Liver (tissue), 9 donors: ENCODE data around the gene CCBE1. TPM values are rescaled to one million over a fixed set of nuclear protein-coding genes. Genes with fewer than 3 reads are reported as not detected.

Source experiments
- DNase-seq: peaks from one replicate; pipeline ENCODE4 v3.0.0-alpha.2; 2017; ENCODE audit warnings: low spot score
- H3K27ac ChIP-seq, 2 donors: one replicate each; pipeline ENCODE4 v1.7.0; 2013; ENCODE audit warnings: inconsistent platforms in 2 of 2, low read length in 2 of 2, control low read depth in 1 of 2, low read depth in 1 of 2, mild to moderate bottlenecking in 1 of 2
- H3K27me3 ChIP-seq, 4 donors: one replicate each; pipeline versions ENCODE4 v1.6.1 to v1.7.0; 2013; ENCODE audit warnings: low read length in 3 of 4, inconsistent platforms in 1 of 4, mild to moderate bottlenecking in 1 of 4, moderate library complexity in 1 of 4; ENCODE audit not compliant: control insufficient read depth in 4 of 4, insufficient read depth in 4 of 4
- H3K36me3 ChIP-seq, 4 donors: one replicate each; pipeline versions ENCODE4 v1.6.1 to v1.7.0; 2013; ENCODE audit warnings: low read length in 3 of 4, mild to moderate bottlenecking in 3 of 4, low read depth in 1 of 4, moderate library complexity in 1 of 4; ENCODE audit not compliant: control insufficient read depth in 4 of 4, insufficient read depth in 3 of 4
- H3K4me1 ChIP-seq, 4 donors: one replicate each; pipeline versions ENCODE4 v1.6.1 to v1.7.0; 2013; ENCODE audit warnings: low read length in 3 of 4, mild to moderate bottlenecking in 3 of 4, moderate library complexity in 1 of 4; ENCODE audit not compliant: control insufficient read depth in 4 of 4, insufficient read depth in 4 of 4
- H3K4me3 ChIP-seq, 3 donors: one replicate each; pipeline versions ENCODE4 v1.6.1 to v1.7.0; 2013; ENCODE audit warnings: low read length in 3 of 3, control low read depth in 1 of 3, low read depth in 1 of 3, mild to moderate bottlenecking in 1 of 3
- H3K9ac ChIP-seq, 2 donors: one replicate each; pipeline ENCODE4 v1.7.0; 2013; ENCODE audit warnings: low read length in 2 of 2, mild to moderate bottlenecking in 2 of 2, moderate library complexity in 2 of 2, control low read depth in 1 of 2, low read depth in 1 of 2
- H3K9me3 ChIP-seq, 4 donors: one replicate each; pipeline versions ENCODE4 v1.6.1 to v1.7.0; 2013; ENCODE audit warnings: low read length in 3 of 4; ENCODE audit not compliant: control insufficient read depth in 4 of 4
- EGR1 ChIP-seq, 2 donors: IDR thresholded peaks; 2 replicates each; pipeline ENCODE4 v1.6.1; 2016 to 2018; ENCODE audit warnings: antibody characterized with exemption in 2 of 2, low read depth in 2 of 2
- FOXA1 ChIP-seq: IDR thresholded peaks from 2 replicates; pipeline ENCODE4 v1.6.1; 2016; ENCODE audit warnings: antibody characterized with exemption
- FOXA2 ChIP-seq: IDR thresholded peaks from 2 replicates; pipeline ENCODE4 v1.6.1; 2016; ENCODE audit warnings: antibody characterized with exemption
- GABPA ChIP-seq, 2 donors: IDR thresholded peaks in 1 of 2; conservative IDR thresholded peaks in 1 of 2; 2 replicates each; pipeline ENCODE4 v1.6.1; 2016; ENCODE audit warnings: antibody characterized with exemption in 2 of 2, mild to moderate bottlenecking in 1 of 2, moderate library complexity in 1 of 2
- HNF4A ChIP-seq, 2 donors: conservative IDR thresholded peaks; 2 replicates each; pipeline ENCODE4 v1.6.1; 2016; ENCODE audit warnings: antibody characterized with exemption in 2 of 2, mild to moderate bottlenecking in 2 of 2
- HNF4G ChIP-seq: IDR thresholded peaks from 2 replicates; pipeline ENCODE4 v1.6.1; 2016; ENCODE audit warnings: antibody characterized with exemption
- JUND ChIP-seq, 2 donors: IDR thresholded peaks; 2 replicates each; pipeline ENCODE4 v1.6.1; 2016; ENCODE audit warnings: antibody characterized with exemption in 2 of 2
- NR2F2 ChIP-seq: IDR thresholded peaks from 2 replicates; pipeline ENCODE4 v1.6.1; 2016; ENCODE audit warnings: antibody characterized with exemption
- RAD21 ChIP-seq, 2 donors: IDR thresholded peaks; 2 replicates each; pipeline ENCODE4 v1.6.1; 2016; ENCODE audit warnings: antibody characterized with exemption in 2 of 2, mild to moderate bottlenecking in 2 of 2
- RXRA ChIP-seq, 2 donors: IDR thresholded peaks; 2 replicates each; pipeline ENCODE4 v1.6.1; 2017 to 2018; ENCODE audit warnings: antibody characterized with exemption in 2 of 2, mild to moderate bottlenecking in 1 of 2
- SP1 ChIP-seq: IDR thresholded peaks from 2 replicates; pipeline ENCODE4 v1.6.1; 2018; ENCODE audit warnings: antibody characterized with exemption, mild to moderate bottlenecking
- TAF1 ChIP-seq: conservative IDR thresholded peaks from 2 replicates; pipeline ENCODE4 v1.6.1; 2016; ENCODE audit warnings: antibody characterized with exemption, mild to moderate bottlenecking
- WGBS: extraction: QIAGEN DNeasy Blood & Tissue Kit; methylation state at CpG from one replicate; pipeline ENCODE4 v1.1.7; 2013; 5-methylcytosine and 5-hydroxymethylcytosine counted together
- polyA plus RNA-seq, 2 donors: library from polyadenylated mRNA; stranded (reverse) in 1 of 2; unstranded in 1 of 2; fragments of 200-250 nt in 1 of 2; fragments of >200 nt in 1 of 2; fragmentation: Nextera tagmentation in 1 of 2; extraction: Ambion mirVana in 1 of 2; gene quantifications; one replicate each; pipeline versions ENCODE4 v1.2.1 to v1.2.3, GENCODE V29; 2013 to 2015
- total RNA-seq, 2 donors: library from RNA; depleted of rRNA; stranded (reverse); fragments of >200 nt; gene quantifications; one replicate each; pipeline ENCODE4 v1.2.3, GENCODE V29; 2014
- TF ChIP-seq, protein P1 (sequence below): IDR thresholded peaks from 2 replicates; pipeline ENCODE4 v1.6.1; 2016; ENCODE audit warnings: antibody characterized with exemption
- TF ChIP-seq, protein P2 (sequence below): fragments of 150-350 bp; IDR thresholded peaks from 2 replicates; pipeline ENCODE4 v1.5.1; 2017; ENCODE audit warnings: improper control_type of control experiment, low read depth, low read length; ENCODE audit not compliant: missing input control
- TF ChIP-seq, protein P3 (sequence below): IDR thresholded peaks from 2 replicates; pipeline ENCODE4 v1.6.1; 2016; ENCODE audit warnings: antibody characterized with exemption
- TF ChIP-seq, protein P4 (sequence below): IDR thresholded peaks from 2 replicates; pipeline ENCODE4 v1.6.1; 2016; ENCODE audit warnings: antibody characterized with exemption
- TF ChIP-seq, protein P5 (sequence below): IDR thresholded peaks from 2 replicates; pipeline ENCODE4 v1.6.1; 2016; ENCODE audit warnings: antibody characterized with exemption, mild to moderate bottlenecking
- donor health status: healthy.
- donor health status: healthy.
- donor health status: healthy.
- donor health status: healthy.
- donor health status: healthy.

Gene CCBE1
- total and polyA plus RNA-seq, 4 donors = 1.8 to 2.6 (median 2.2) TPM

DNA sequence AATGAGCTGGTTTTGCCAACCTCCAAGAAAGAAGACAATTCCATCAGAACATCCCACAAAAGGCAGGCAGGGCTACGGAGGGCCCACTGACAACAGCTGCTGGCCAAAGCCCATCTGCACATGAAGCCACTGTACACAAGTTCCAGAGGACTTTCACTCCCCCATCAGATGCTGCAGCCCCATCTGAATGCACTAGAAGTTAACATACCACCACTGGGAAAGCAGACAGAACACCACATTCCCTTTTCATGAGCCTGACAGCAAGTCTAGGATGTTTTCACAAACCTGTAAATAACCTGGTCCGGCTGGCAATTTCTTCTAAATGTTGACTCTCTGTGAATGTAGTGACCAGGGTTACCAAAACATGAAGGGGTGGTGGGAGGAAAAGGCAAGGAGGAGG, 41.5 kb downstream of the CCBE1 start:
- no peak for DNase-seq
- Histone ChIP-seq H3K36me3 (no peaks in the 10 kb centered on the region), H3K27me3 (peaks cover 0 to 2% (median 0%) of the 10 kb centered on the region in 4 donors), H3K4me3 (no peak overlapping the region), H3K27ac (no peak overlapping the region), H3K4me1 (no peaks in the 10 kb centered on the region), H3K9me3 (no peaks in the 10 kb centered on the region), H3K9ac (no peak overlapping the region)
- whole genome bisulfite sequencing = 65% methylated on average over 2 of the region's 2 CpGs
- no peak for TF ChIP-seq JUND (IDR thresholded peaks at IDR 0.05)
- no peak for TF ChIP-seq HNF4A (conservative IDR thresholded peaks at IDR 0.05)
- no peak for TF ChIP-seq SP1
- TF ChIP-seq FOXA2 = no peak
- TF ChIP-seq RXRA (IDR thresholded peaks at IDR 0.05) = no peak
- TF ChIP-seq TAF1 = no peak
- no peak for TF ChIP-seq GABPA (IDR thresholded peaks at IDR 0.05 in 1 of 2, conservative IDR thresholded peaks at IDR 0.05 in 1 of 2)
- TF ChIP-seq, protein P1, sequence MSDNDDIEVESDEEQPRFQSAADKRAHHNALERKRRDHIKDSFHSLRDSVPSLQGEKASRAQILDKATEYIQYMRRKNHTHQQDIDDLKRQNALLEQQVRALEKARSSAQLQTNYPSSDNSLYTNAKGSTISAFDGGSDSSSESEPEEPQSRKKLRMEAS = no peak
- no peak for TF ChIP-seq EGR1 (IDR thresholded peaks at IDR 0.05; ENCODE audit: low read depth in 2 of 2)
- TF ChIP-seq, protein P2, sequence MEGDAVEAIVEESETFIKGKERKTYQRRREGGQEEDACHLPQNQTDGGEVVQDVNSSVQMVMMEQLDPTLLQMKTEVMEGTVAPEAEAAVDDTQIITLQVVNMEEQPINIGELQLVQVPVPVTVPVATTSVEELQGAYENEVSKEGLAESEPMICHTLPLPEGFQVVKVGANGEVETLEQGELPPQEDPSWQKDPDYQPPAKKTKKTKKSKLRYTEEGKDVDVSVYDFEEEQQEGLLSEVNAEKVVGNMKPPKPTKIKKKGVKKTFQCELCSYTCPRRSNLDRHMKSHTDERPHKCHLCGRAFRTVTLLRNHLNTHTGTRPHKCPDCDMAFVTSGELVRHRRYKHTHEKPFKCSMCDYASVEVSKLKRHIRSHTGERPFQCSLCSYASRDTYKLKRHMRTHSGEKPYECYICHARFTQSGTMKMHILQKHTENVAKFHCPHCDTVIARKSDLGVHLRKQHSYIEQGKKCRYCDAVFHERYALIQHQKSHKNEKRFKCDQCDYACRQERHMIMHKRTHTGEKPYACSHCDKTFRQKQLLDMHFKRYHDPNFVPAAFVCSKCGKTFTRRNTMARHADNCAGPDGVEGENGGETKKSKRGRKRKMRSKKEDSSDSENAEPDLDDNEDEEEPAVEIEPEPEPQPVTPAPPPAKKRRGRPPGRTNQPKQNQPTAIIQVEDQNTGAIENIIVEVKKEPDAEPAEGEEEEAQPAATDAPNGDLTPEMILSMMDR = no peak
- TF ChIP-seq FOXA1 = no peak
- TF ChIP-seq, protein P3, sequence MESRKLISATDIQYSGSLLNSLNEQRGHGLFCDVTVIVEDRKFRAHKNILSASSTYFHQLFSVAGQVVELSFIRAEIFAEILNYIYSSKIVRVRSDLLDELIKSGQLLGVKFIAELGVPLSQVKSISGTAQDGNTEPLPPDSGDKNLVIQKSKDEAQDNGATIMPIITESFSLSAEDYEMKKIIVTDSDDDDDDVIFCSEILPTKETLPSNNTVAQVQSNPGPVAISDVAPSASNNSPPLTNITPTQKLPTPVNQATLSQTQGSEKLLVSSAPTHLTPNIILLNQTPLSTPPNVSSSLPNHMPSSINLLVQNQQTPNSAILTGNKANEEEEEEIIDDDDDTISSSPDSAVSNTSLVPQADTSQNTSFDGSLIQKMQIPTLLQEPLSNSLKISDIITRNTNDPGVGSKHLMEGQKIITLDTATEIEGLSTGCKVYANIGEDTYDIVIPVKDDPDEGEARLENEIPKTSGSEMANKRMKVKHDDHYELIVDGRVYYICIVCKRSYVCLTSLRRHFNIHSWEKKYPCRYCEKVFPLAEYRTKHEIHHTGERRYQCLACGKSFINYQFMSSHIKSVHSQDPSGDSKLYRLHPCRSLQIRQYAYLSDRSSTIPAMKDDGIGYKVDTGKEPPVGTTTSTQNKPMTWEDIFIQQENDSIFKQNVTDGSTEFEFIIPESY = no peak
- TF ChIP-seq HNF4G = no peak
- no peak for TF ChIP-seq NR2F2
- no peak for TF ChIP-seq RAD21 (IDR thresholded peaks at IDR 0.05)

DNA sequence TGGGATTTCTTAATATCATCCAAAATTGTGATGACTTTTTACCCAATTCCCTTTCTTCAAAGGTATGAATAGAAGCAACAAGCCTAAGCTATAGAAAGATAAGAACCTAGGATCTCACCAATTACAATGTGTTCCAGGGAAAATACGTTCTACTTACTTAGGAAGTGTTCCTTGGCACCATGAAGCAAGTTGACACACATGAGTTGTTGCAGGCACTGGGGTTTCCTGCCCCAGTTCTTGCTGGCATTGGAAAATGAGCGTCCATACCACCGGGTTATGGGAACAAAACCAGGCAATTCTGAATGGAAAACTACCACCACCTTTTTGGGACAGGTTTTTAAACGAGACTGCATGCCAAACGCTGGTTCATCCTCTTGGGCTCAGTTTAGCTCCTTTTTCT, 46.2 kb downstream of the CCBE1 start:
- DNase-seq = no peak
- H3K4me3 ChIP-seq = no peak overlapping the region
- H3K36me3 ChIP-seq = no peaks in the 10 kb centered on the region
- H3K9ac ChIP-seq = no peak overlapping the region
- no peaks in the 10 kb centered on the region for H3K9me3 ChIP-seq
- no peaks in the 10 kb centered on the region for H3K27me3 ChIP-seq
- TF ChIP-seq SP1 (no peak), RXRA (IDR thresholded peaks at IDR 0.05) (no peak), FOXA1 (no peak)
- 70% methylated on average over 5 of the region's 5 CpGs for WGBS
- no peak overlapping the region for H3K27ac ChIP-seq
- no peaks in the 10 kb centered on the region for H3K4me1 ChIP-seq

DNA sequence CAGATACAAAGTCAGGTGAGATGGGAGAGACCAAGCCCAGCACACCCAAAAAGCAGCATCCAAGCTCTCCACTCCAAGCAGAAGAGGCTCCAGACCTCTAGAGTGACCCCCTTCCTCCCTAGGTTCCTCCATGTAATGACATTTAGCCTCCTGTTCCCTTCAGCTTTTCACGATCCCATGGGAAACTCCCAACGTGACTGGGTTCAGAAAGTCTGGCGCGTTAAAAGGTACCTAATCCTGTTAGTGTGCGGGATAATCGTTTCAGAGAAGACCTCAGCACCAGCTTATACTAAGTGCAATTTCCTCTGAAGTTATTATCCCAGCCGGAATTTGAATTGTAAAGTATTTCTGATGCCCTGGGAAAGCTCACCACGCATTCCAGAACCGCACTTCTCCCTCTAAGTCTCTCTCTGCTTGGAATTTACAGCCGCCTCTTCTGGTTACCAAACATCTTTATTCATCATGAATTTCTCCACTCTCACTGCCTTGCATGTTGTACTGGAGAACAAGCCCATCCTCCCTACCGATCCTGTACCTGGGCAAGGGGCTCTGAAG, 46.9 kb downstream of the CCBE1 start:
- TF ChIP-seq RXRA (IDR thresholded peaks at IDR 0.05) = no peak
- TF ChIP-seq FOXA2 = no peak
- no peak for TF ChIP-seq RAD21 (IDR thresholded peaks at IDR 0.05)
- TF ChIP-seq, protein P3 = no peak
- TF ChIP-seq EGR1 (IDR thresholded peaks at IDR 0.05; ENCODE audit: low read depth in 2 of 2) = no peak
- TF ChIP-seq, protein P1 = no peak
- no peak for TF ChIP-seq FOXA1
- TF ChIP-seq, protein P4, sequence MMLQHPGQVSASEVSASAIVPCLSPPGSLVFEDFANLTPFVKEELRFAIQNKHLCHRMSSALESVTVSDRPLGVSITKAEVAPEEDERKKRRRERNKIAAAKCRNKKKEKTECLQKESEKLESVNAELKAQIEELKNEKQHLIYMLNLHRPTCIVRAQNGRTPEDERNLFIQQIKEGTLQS = no peak
- TF ChIP-seq, protein P5, sequence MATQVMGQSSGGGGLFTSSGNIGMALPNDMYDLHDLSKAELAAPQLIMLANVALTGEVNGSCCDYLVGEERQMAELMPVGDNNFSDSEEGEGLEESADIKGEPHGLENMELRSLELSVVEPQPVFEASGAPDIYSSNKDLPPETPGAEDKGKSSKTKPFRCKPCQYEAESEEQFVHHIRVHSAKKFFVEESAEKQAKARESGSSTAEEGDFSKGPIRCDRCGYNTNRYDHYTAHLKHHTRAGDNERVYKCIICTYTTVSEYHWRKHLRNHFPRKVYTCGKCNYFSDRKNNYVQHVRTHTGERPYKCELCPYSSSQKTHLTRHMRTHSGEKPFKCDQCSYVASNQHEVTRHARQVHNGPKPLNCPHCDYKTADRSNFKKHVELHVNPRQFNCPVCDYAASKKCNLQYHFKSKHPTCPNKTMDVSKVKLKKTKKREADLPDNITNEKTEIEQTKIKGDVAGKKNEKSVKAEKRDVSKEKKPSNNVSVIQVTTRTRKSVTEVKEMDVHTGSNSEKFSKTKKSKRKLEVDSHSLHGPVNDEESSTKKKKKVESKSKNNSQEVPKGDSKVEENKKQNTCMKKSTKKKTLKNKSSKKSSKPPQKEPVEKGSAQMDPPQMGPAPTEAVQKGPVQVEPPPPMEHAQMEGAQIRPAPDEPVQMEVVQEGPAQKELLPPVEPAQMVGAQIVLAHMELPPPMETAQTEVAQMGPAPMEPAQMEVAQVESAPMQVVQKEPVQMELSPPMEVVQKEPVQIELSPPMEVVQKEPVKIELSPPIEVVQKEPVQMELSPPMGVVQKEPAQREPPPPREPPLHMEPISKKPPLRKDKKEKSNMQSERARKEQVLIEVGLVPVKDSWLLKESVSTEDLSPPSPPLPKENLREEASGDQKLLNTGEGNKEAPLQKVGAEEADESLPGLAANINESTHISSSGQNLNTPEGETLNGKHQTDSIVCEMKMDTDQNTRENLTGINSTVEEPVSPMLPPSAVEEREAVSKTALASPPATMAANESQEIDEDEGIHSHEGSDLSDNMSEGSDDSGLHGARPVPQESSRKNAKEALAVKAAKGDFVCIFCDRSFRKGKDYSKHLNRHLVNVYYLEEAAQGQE = no peak
- TF ChIP-seq SP1 = no peak
- no peaks in the 10 kb centered on the region for H3K36me3 ChIP-seq

More for the DNA sequence above, 46.9 kb downstream of the CCBE1 start:
- H3K27ac ChIP-seq = no peak overlapping the region
- H3K4me3 ChIP-seq = no peak overlapping the region
- H3K4me1 ChIP-seq = no peaks in the 10 kb centered on the region
- peak; percentile 4 for DNase-seq
- WGBS = 76% methylated on average over 11 of the region's 11 CpGs
- no peak overlapping the region for H3K9ac ChIP-seq
- no peaks in the 10 kb centered on the region for H3K9me3 ChIP-seq
- H3K27me3 ChIP-seq = no peaks in the 10 kb centered on the region
